ENCODE data around the gene FAM53A.
A peak's percentile ranks its signal among the peaks of the same experiment; 100 is the strongest.

DNA sequence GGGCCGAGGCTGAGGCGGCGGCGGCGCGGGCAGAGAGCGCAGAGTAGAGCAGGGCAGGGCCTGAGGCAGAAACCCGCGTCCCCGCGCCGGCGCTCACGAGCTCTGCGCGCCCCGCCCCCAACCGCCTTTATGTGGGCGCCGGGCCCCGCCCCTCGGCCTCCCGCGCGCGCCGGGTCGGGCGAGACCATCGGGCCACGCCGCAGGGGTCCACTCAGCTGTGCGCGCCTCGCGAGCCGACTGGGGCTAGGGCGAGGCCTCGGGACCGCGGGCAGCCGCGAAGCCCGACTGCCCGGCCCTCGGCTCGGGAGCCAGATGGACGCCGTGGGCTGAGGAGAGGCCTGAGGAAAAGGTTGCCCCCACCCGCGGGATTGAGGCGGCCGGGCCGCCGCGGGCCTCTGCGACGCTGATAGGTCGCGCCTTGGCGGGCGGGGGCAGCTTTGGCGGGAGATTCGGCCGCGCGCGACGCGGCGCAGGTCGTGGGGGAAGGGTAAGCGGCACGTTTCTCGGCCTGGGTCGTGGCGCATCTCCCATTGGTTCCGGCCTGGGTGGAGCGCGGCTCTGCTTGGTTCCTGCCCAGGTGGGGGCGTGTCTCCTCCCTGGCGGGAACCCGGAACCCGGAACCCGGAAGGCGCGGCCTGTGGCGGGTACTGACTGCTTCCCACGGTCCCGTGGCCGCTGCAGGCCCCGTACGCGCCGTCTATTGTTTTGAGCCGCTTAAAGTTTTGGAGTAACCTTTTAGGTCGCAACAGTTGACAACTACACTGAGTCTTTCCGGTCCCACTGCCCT, 28.3 kb upstream of the FAM53A start, which contains the start of gene SLBP:
- no peak for TF ChIP-seq RAD21 (IDR thresholded peaks at IDR 0.05; ENCODE audit: low read length)
- no peak for TF ChIP-seq MAFK (IDR thresholded peaks at IDR 0.05; ENCODE audit: low read depth, low read length)
- TF ChIP-seq, protein P1, sequence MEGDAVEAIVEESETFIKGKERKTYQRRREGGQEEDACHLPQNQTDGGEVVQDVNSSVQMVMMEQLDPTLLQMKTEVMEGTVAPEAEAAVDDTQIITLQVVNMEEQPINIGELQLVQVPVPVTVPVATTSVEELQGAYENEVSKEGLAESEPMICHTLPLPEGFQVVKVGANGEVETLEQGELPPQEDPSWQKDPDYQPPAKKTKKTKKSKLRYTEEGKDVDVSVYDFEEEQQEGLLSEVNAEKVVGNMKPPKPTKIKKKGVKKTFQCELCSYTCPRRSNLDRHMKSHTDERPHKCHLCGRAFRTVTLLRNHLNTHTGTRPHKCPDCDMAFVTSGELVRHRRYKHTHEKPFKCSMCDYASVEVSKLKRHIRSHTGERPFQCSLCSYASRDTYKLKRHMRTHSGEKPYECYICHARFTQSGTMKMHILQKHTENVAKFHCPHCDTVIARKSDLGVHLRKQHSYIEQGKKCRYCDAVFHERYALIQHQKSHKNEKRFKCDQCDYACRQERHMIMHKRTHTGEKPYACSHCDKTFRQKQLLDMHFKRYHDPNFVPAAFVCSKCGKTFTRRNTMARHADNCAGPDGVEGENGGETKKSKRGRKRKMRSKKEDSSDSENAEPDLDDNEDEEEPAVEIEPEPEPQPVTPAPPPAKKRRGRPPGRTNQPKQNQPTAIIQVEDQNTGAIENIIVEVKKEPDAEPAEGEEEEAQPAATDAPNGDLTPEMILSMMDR (conservative IDR thresholded peaks at IDR 0.05; ENCODE audit: low read depth, low read length): no peak
- TF ChIP-seq MAZ (IDR thresholded peaks at IDR 0.05; ENCODE audit: borderline replicate concordance, low read depth, low read length): 0 out of 2 replicates have a peak, but pooled peaks have one; percentile 69
- peak; percentile 57; the same call in 1 of the 2 replicates for TF ChIP-seq MXI1 (IDR thresholded peaks at IDR 0.05; ENCODE audit: borderline replicate concordance, low read depth, low read length)
- TF ChIP-seq RFX5 (IDR thresholded peaks at IDR 0.05; ENCODE audit: low read depth, low read length): no peak
- TF ChIP-seq POLR2A (IDR thresholded peaks at IDR 0.05; ENCODE audit: low read depth, low read length): peak; percentile 80
- no peak for TF ChIP-seq CEBPB (IDR thresholded peaks at IDR 0.05; ENCODE audit: low read depth, low read length)
- no peak for TF ChIP-seq RCOR1 (IDR thresholded peaks at IDR 0.05; ENCODE audit: insufficient replicate concordance, low read length)
- TF ChIP-seq FOS (IDR thresholded peaks at IDR 0.05; ENCODE audit: low read depth, low read length): 0 out of 2 replicates have a peak, but pooled peaks have one; percentile 2
- TF ChIP-seq CHD1 (IDR thresholded peaks at IDR 0.05; ENCODE audit: low read depth, low read length): peak; percentile 86; the same call in 1 of the 2 replicates
- TF ChIP-seq, protein P2, sequence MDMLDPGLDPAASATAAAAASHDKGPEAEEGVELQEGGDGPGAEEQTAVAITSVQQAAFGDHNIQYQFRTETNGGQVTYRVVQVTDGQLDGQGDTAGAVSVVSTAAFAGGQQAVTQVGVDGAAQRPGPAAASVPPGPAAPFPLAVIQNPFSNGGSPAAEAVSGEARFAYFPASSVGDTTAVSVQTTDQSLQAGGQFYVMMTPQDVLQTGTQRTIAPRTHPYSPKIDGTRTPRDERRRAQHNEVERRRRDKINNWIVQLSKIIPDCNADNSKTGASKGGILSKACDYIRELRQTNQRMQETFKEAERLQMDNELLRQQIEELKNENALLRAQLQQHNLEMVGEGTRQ (IDR thresholded peaks at IDR 0.05; ENCODE audit: low read depth, low read length): peak; percentile 49
